ENCODE measurements around the gene MEI1. TPM values are rescaled to one million over a fixed set of nuclear protein-coding genes. Genes with fewer than 3 reads are reported as not detected.

The MEI1 gene

Small RNA genes lying within 50 kb of the gene (small RNA-seq; reads per million reads assigned to genes)
- gene HMGN2P10 (ENCODE audit: insufficient read depth) (not detected), gene RF00019 (ENCODE audit: insufficient read depth) (not detected), gene RNU6-476P (ENCODE audit: insufficient read depth) (not detected), gene RNU6ATAC22P (ENCODE audit: insufficient read depth) (not detected)

Data from neuronal stem cell (in vitro differentiated cells).